Trophoblast cell (in vitro differentiated cells and primary cell): ENCODE data around the gene LHCGR.

ENCODE experiments used
- DNase-seq, 2 donors: peaks; one replicate each; pipeline ENCODE4 v3.0.0-alpha.2; 2016
- H2AFZ ChIP-seq: 2 replicates; pipeline ENCODE4 v1.6.1; 2013; ENCODE audit warnings: low read length, moderate library complexity, mild to moderate bottlenecking; ENCODE audit not compliant: insufficient read depth, poor library complexity
- H2AK5ac ChIP-seq: 2 replicates; pipeline ENCODE4 v1.6.1; 2013; ENCODE audit warnings: mild to moderate bottlenecking, low read length
- H2BK120ac ChIP-seq: 2 replicates; pipeline ENCODE4 v1.6.1; 2013; ENCODE audit warnings: low read length, mild to moderate bottlenecking, moderate library complexity; ENCODE audit not compliant: insufficient read depth, poor library complexity
- H2BK12ac ChIP-seq: 2 replicates; pipeline ENCODE4 v1.6.1; 2013; ENCODE audit warnings: mild to moderate bottlenecking, low read length, moderate library complexity
- H2BK5ac ChIP-seq: 2 replicates; pipeline ENCODE4 v1.6.1; 2013; ENCODE audit warnings: low read length, low read depth, moderate library complexity, mild to moderate bottlenecking; ENCODE audit not compliant: poor library complexity
- H3K14ac ChIP-seq: 2 replicates; pipeline ENCODE4 v1.6.1; 2013; ENCODE audit warnings: mild to moderate bottlenecking, low read length
- H3K18ac ChIP-seq: 2 replicates; pipeline ENCODE4 v1.6.1; 2013; ENCODE audit warnings: mild to moderate bottlenecking, low read length
- H3K23ac ChIP-seq: 2 replicates; pipeline ENCODE4 v1.6.1; 2013; ENCODE audit warnings: low read length
- H3K27ac ChIP-seq: 2 replicates; pipeline ENCODE4 v1.5.1; 2013; ENCODE audit warnings: low read depth, mild to moderate bottlenecking, inconsistent platforms, low read length, moderate library complexity
- H3K27me3 ChIP-seq: 2 replicates; pipeline ENCODE4 v1.6.1; 2013; ENCODE audit warnings: inconsistent platforms, mild to moderate bottlenecking, low read length, moderate library complexity; ENCODE audit not compliant: insufficient read depth
- H3K36me3 ChIP-seq, 2 experiments: 1 replicate in 1 of 2; 2 replicates in 1 of 2; pipeline ENCODE4 v1.6.1; 2013; ENCODE audit warnings: low read length in 2 of 2, mild to moderate bottlenecking in 2 of 2, moderate library complexity in 1 of 2; ENCODE audit not compliant: insufficient read depth in 2 of 2, control insufficient read depth in 1 of 2
- H3K4ac ChIP-seq: 2 replicates; pipeline ENCODE4 v1.6.1; 2013; ENCODE audit warnings: low read depth, mild to moderate bottlenecking, low read length, moderate library complexity
- H3K4me1 ChIP-seq, 2 experiments: 1 replicate in 1 of 2; 2 replicates in 1 of 2; pipeline ENCODE4 v1.6.1; 2013; ENCODE audit warnings: low read length in 2 of 2, mild to moderate bottlenecking in 2 of 2, moderate library complexity in 1 of 2; ENCODE audit not compliant: insufficient read depth in 2 of 2, control insufficient read depth in 1 of 2
- H3K4me2 ChIP-seq: 2 replicates; pipeline ENCODE4 v1.6.1; 2013; ENCODE audit warnings: inconsistent platforms, mild to moderate bottlenecking, low read length, moderate library complexity
- H3K4me3 ChIP-seq: 2 replicates; pipeline ENCODE4 v1.5.1; 2013; ENCODE audit warnings: mild to moderate bottlenecking, low read depth, low read length, inconsistent platforms
- H3K79me1 ChIP-seq: one replicate; pipeline ENCODE4 v1.6.1; 2013; ENCODE audit warnings: low read length
- H3K79me2 ChIP-seq: 2 replicates; pipeline ENCODE4 v1.6.1; 2013; ENCODE audit warnings: low read length, mild to moderate bottlenecking; ENCODE audit not compliant: control insufficient read depth, insufficient read depth, poor library complexity
- H3K9ac ChIP-seq: 2 replicates; pipeline ENCODE4 v1.6.1; 2013; ENCODE audit warnings: mild to moderate bottlenecking, low read length
- H3K9me3 ChIP-seq: 2 replicates; pipeline ENCODE4 v1.6.1; 2013; ENCODE audit warnings: low read depth, mild to moderate bottlenecking, control low read depth, inconsistent platforms, low read length; ENCODE audit not compliant: insufficient read depth
- H4K12ac ChIP-seq: 2 replicates; pipeline ENCODE4 v1.6.1; 2013; ENCODE audit warnings: low read depth, mild to moderate bottlenecking, low read length, moderate library complexity
- H4K8ac ChIP-seq: 2 replicates; pipeline ENCODE4 v1.6.1; 2013; ENCODE audit warnings: low read depth, mild to moderate bottlenecking, low read length, moderate library complexity
- H4K91ac ChIP-seq: one replicate; pipeline ENCODE4 v1.6.1; 2013; ENCODE audit warnings: low read depth, mild to moderate bottlenecking, low read length, moderate library complexity
- WGBS: extraction: QIAGEN DNeasy Blood & Tissue Kit; methylation state at CpG from one replicate; pipeline ENCODE4 v1.1.7; 2013; ENCODE audit warnings: missing lambda C conversion rate; ENCODE audit not compliant: insufficient read length, insufficient coverage; ENCODE audit errors: extremely low coverage; 5-methylcytosine and 5-hydroxymethylcytosine counted together

LHCGR gene

DNA sequence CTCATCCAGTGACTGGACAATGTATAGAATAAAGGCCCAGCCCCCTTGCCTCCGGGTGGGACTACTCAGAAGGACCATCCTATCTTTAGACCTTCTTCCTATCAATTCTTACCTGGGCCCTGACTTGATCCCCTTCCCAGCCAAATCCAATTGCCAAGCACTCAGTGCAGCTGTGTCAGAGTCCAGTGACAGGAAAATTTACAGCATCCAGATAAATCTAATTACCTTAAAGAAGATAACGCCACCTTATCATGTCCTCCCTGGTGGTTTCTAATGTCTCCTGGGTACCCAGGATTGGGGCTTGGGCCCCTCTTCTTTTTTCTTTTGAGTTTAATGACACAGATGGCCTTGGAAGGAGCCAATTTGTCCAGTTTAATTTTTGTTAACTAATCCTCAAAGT, 19.3 kb downstream of the LHCGR start:
- H3K27ac ChIP-seq = no peak overlapping the region
- no peak overlapping the region for H2BK120ac ChIP-seq
- H2AK5ac ChIP-seq = no peak overlapping the region
- no peak overlapping the region for H4K8ac ChIP-seq
- no peaks in the 10 kb centered on the region for H3K27me3 ChIP-seq
- no peak overlapping the region for H3K9ac ChIP-seq
- no peak overlapping the region for H2BK5ac ChIP-seq
- no peak overlapping the region for H2AFZ ChIP-seq
- H3K79me1 ChIP-seq = peaks cover 6% of the 10 kb centered on the region
- peak overlapping the region; percentile 10 for H2BK12ac ChIP-seq
- H3K4me3 ChIP-seq = no peak overlapping the region
- H3K4me1 ChIP-seq = peaks cover 13 to 19% of the 10 kb centered on the region in 2 experiments
- H3K9me3 ChIP-seq = no peaks in the 10 kb centered on the region
- no peak overlapping the region for H3K4me2 ChIP-seq
- DNase-seq = no peak
- H3K36me3 ChIP-seq = no peaks in the 10 kb centered on the region
- WGBS = no CpG with 5 or more reads among the region's 2 CpGs
- H3K79me2 ChIP-seq = no peaks in the 10 kb centered on the region
- H3K18ac ChIP-seq = no peak overlapping the region
- H4K12ac ChIP-seq = no peak overlapping the region
- H3K14ac ChIP-seq = no peak overlapping the region
- no peak overlapping the region for H3K23ac ChIP-seq
- H4K91ac ChIP-seq = peak overlapping the region; percentile 57
- H3K4ac ChIP-seq = no peak overlapping the region

DNA sequence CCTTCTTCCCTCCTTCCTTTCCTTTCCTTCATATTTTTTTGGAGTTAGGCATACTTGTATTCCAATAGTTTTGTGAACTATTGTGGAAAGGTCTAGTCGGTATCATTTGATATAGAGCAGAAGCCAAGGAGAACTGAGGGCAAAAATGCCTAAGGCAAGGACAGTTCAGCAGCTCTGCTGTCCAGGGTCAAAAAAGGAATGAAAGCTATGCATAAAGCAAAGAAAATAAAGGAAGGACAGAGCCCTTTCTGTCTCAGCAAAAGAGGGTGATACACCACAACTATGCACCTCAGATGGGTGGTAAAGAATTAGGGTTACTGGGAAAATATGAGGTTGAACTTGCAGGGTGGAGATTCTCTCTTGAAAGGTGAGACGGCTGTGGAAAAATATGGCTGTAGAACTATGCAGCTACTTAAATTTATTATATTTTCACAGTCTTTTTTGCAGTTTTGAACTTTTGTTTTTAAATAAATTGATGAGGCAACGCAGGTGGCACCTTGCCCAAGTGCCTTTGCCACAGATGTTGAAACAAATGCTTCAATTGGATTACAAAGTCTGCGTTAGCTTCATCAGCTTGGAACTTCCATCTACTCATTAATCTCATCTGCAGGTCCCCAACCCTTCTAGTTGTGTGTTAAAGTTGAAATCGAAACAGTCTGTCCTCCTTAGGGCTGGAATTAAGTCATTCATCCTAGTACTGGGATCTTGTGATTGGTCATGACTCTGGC, 20.8 kb downstream of the LHCGR start:
- Histone ChIP-seq H4K91ac (peak overlapping the region; percentile 71), H3K9me3 (no peaks in the 10 kb centered on the region), H3K23ac (no peak overlapping the region), H2BK5ac (peak overlapping the region; percentile 18), H3K18ac (no peak overlapping the region), H3K27ac (peak overlapping the region; percentile 46), H4K12ac (no peak overlapping the region), H3K36me3 (no peaks in the 10 kb centered on the region), H3K4me3 (no peak overlapping the region), H3K4me2 (no peak overlapping the region), H3K9ac (no peak overlapping the region), H3K4ac (no peak overlapping the region), H3K14ac (peak overlapping the region; percentile 31), H2AFZ (no peak overlapping the region), H2BK12ac (peak overlapping the region; percentile 61), H2BK120ac (peak overlapping the region; percentile 41), H3K4me1 (peaks cover 13 to 19% of the 10 kb centered on the region in 2 experiments), H4K8ac (no peak overlapping the region), H3K27me3 (no peaks in the 10 kb centered on the region), H3K79me2 (no peaks in the 10 kb centered on the region), H2AK5ac (peak overlapping the region; percentile 6), H3K79me1 (peaks cover 6% of the 10 kb centered on the region)
- no CpG with 5 or more reads among the region's 5 CpGs for WGBS
- peak in 1 of 2 donors; percentile 55 for DNase-seq

DNA sequence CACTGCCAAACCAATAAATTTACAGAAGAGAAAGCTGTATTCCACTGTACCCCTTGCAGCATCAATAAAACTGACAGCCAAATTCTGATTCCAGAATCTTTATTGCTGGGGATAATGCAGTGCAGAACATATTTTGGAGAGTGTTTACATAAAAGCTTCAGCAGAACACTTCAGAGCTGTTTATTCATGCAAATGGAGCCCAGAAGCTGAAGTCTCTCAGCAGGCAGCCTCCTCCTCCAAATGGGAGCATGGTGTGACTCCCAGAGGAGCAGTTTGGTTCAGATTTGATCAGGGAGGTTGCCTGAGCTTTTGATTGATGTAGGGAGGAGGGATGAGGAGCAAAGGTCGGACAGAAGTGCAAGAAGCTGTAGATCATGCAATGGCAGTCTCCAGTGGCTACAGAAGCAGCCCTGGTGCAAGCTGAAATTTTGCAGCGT, 22.4 kb downstream of the LHCGR start:
- Histone ChIP-seq H3K4me3 (no peak overlapping the region), H3K79me1 (peaks cover 6% of the 10 kb centered on the region), H2BK5ac (no peak overlapping the region), H2AK5ac (no peak overlapping the region), H3K4me2 (no peak overlapping the region), H3K18ac (no peak overlapping the region), H3K4me1 (peaks cover 13 to 19% of the 10 kb centered on the region in 2 experiments), H3K23ac (no peak overlapping the region), H4K91ac (peak overlapping the region; percentile 28), H4K12ac (no peak overlapping the region), H3K27me3 (no peaks in the 10 kb centered on the region), H3K27ac (no peak overlapping the region), H4K8ac (no peak overlapping the region), H3K9ac (no peak overlapping the region), H3K14ac (no peak overlapping the region), H3K79me2 (no peaks in the 10 kb centered on the region), H2AFZ (no peak overlapping the region), H2BK12ac (peak overlapping the region; percentile 81), H3K4ac (no peak overlapping the region), H2BK120ac (no peak overlapping the region), H3K36me3 (no peaks in the 10 kb centered on the region), H3K9me3 (no peaks in the 10 kb centered on the region)
- no peak for DNase-seq
- no CpG with 5 or more reads among the region's 2 CpGs for WGBS

DNA sequence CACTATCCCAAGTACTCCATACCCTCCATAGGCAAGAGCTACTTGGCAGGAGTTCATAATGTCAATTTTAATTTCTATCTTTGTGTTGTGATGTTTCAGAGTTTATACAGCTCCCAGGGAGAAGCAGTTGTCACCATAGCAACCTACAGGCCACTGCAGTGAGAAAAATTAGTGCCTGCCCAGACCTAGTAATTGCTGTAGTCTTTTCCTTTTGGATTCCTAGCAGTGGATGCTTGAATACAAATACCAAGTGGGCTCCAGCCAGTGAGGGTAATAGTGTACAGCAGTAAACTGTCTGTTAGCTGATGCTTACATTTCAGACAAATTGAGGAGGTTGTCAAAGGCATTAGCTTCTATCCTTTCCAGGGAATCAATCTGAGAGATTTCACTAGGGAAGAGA, 26.7 kb downstream of the LHCGR start:
- Histone ChIP-seq H3K27me3 (no peaks in the 10 kb centered on the region), H3K18ac (no peak overlapping the region), H3K36me3 (no peaks in the 10 kb centered on the region), H3K4me1 (peaks cover 5% of the 10 kb centered on the region in 2 experiments), H2AK5ac (no peak overlapping the region), H4K8ac (no peak overlapping the region), H3K4ac (no peak overlapping the region), H4K12ac (no peak overlapping the region), H2BK12ac (no peak overlapping the region), H3K9me3 (no peaks in the 10 kb centered on the region), H3K79me2 (no peaks in the 10 kb centered on the region), H3K23ac (no peak overlapping the region), H3K4me3 (no peak overlapping the region), H3K79me1 (peaks cover 4% of the 10 kb centered on the region), H3K27ac (no peak overlapping the region), H2BK5ac (no peak overlapping the region), H4K91ac (no peak overlapping the region), H3K4me2 (no peak overlapping the region), H3K14ac (no peak overlapping the region), H2AFZ (no peak overlapping the region), H2BK120ac (no peak overlapping the region), H3K9ac (no peak overlapping the region)
- DNase-seq = no peak
